Hair follicular keratinocyte (primary cell): ENCODE data around the gene EBI3. TPM values are rescaled to one million over a fixed set of nuclear protein-coding genes. Genes with fewer than 3 reads are reported as not detected.

ENCODE experiments used
- total RNA-seq: library from RNA; depleted of rRNA; stranded (reverse); fragments of >200 nt; gene quantifications from 2 replicates; pipeline ENCODE4 v1.2.3, GENCODE V29; 2015

Gene EBI3
- total RNA-seq, result 0.23 TPM in 1 of 2 replicates, not detected in the other

DNA sequence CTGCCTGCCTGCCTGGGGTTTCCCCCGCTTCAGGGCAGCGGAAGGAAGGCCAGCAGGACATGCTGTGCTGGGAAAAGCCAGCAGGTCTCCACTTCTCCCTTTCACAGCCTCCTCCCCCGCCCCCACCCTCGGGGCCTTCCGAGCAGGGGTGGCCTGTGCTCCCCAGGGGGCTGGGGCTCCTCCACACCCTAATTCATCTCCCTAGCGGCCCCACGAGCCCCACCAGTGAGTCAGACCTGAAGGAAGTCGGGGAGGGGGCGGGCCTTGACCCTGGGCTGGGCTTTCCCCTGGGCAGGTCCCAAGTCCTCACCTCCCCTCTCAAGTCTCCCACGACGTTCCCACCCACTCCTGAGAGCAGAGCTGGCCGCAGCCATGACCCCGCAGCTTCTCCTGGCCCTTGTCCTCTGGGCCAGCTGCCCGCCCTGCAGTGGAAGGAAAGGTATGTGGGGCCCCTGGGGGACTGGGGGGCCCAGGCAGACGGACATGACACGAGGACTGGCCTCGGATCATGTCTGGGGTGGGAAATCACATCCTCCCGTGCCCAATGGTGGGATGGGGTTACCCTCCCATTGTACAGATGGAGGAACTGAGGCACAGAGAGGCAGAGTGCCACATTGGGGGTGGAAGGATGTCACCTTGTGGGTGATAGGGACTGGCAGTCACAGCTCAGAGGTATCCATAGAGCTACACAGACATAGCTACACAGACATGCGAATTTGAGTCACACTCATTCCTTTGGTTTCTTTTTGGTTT is at the start of gene EBI3:
EBI3 (plus strand) TSS at position 345 of the 753 bp plus-strand sequence; CDS start at position 373, 28 bp downstream.

DNA sequence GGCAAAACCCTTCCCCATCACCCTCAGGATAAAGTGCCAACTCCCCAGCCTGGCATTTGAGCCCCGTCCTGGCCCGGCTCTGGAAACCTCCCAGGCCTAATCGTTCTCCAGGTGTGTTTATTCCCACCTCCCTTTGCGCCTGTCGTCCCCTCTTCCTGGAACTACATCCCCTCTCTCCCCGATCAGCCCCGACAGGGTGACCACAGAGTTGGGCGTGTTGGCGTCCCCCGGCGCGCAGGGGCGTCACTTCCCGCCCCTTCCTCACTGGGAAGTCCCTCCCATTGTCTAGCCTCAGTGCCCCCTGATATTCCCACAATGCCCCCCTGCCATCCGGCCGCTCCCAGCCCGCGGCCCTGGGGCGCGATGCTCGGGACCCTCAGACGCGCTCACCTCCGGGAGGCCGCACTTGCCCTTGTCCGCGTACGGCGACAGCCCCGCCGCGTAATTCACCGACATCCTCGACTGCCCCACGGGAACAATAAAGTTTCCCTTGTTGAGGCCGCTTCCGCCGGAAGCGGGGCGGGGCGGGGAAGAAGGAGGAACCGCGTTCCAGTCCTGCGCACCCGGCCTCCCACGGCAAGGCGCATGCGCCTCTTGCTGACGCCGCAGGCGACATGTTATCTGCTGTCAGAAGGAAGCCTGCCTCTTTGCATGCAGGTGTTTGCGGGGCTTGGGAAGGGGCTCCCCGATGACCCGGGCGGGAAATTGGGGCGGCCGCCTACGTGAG is 47.1 kb upstream of the EBI3 start, which contains the start of the genes ANKRD24 and SIRT6:
ANKRD24 (plus strand) TSS at position 606 of the 727 bp plus-strand sequence. CDS start 3,737 bp downstream, outside the sequence.
SIRT6 (minus strand) TSS at position 480 of the 727 bp plus-strand sequence; CDS start at position 456, 24 bp downstream.

DNA sequence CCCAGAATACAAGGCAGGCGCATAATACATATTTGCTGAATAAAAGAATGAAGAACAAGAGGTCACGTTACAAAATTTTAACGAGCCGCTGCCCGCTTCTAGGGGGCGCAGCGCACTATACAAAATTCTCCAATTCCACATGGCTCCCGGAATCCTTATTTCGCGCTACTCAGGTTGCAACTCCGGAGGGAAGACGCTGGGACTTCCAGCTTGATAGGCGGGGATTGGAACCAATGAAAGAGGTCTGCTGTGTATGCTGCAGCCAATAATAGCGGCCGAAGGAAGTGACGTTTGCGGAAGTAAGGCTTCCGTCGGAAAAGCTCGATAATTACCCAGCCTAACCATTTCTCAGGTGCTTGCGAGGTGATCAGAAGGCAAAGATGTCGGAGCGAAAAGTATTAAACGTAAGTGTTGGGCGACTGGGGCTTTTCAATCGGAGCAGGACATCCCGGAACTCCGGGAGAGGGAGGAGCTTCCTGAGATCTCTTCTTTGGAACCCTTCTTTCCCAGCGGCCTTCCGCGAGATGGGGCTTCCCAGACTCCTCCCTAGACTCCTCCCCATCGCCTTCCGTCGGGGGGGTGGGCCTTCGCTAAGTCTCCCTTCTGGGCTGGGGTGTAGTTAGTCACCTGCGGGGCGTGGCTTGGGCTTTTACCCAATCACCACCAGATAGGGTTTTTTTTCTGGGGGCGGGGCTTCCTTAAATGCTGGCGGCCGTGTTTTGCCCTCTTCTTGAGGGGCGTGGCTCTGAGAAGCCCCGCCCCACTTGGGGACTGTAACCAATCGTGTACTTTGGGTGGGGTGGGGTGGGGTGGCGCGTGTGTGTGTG is 17.7 kb downstream of the EBI3 start, which contains the start of gene YJU2:
YJU2 (plus strand) TSS at position 314 of the 827 bp plus-strand sequence; CDS start at position 381, 67 bp downstream.

GRCh38 chr19:4278419-4279266 is 49.3 kb downstream of the EBI3 start, which contains the start of gene SHD:
SHD (plus strand) TSS chr19:4279266; CDS start chr19:4280064, 798 bp downstream.

Other genes starting within 250 kb of the EBI3 start
- 1,979 and 2,783 TPM in 2 replicates for gene EEF2, start 244.1 kb upstream of the EBI3 start, total RNA-seq
- gene PIAS4, start 221.8 kb upstream of the EBI3 start, total RNA-seq, result 18.7 and 19.7 TPM in 2 replicates
- 44.2 and 59.7 TPM in 2 replicates for gene ZBTB7A, start 162.6 kb upstream of the EBI3 start, total RNA-seq
- 125 and 150 TPM in 2 replicates for gene MAP2K2, start 105.4 kb upstream of the EBI3 start, total RNA-seq
- not detected in 2 replicates for gene CREB3L3, start 75.9 kb upstream of the EBI3 start, total RNA-seq
- 26.9 and 35.0 TPM in 2 replicates for gene SIRT6, start 47.0 kb upstream of the EBI3 start, total RNA-seq
- 0.16 and 0.57 TPM in 2 replicates for gene ANKRD24, start 46.8 kb upstream of the EBI3 start, total RNA-seq
- 24.7 and 34.5 TPM in 2 replicates for gene YJU2, start 17.6 kb downstream of the EBI3 start, total RNA-seq
- gene SHD, start 49.7 kb downstream of the EBI3 start, total RNA-seq, result not detected in 2 replicates
- not detected in 2 replicates for gene TMIGD2, start 72.9 kb downstream of the EBI3 start, total RNA-seq
- 0.80 and 1.1 TPM in 2 replicates for gene FSD1, start 75.1 kb downstream of the EBI3 start, total RNA-seq
- gene STAP2, start 109.3 kb downstream of the EBI3 start, total RNA-seq, result 52.9 and 103 TPM in 2 replicates
- gene MPND, start 114.0 kb downstream of the EBI3 start, total RNA-seq, result 2.3 and 3.5 TPM in 2 replicates
- gene SH3GL1, start 171.0 kb downstream of the EBI3 start, total RNA-seq, result 80.9 and 85.8 TPM in 2 replicates
- 6.4 and 19.3 TPM in 2 replicates for gene CHAF1A, start 173.1 kb downstream of the EBI3 start, total RNA-seq
- gene UBXN6, start 228.3 kb downstream of the EBI3 start, total RNA-seq, result 53.6 and 74.0 TPM in 2 replicates
- 46.5 and 65.3 TPM in 2 replicates for gene HDGFL2, start 242.8 kb downstream of the EBI3 start, total RNA-seq